Tongue (tissue), 2 donors: ENCODE data around the gene SYT1. TPM values are rescaled to one million over a fixed set of nuclear protein-coding genes. Genes with fewer than 3 reads are reported as not detected.
"Not testable (repeated sequence)": the region's sequence is repeated elsewhere in the genome, so short reads cannot be mapped to it uniquely, and the experiment has no call there.

Experiments
- DNase-seq: peaks from one replicate; pipeline ENCODE4 v3.0.0-alpha.2; 2015
- total RNA-seq: library from RNA; depleted of rRNA; stranded (reverse); fragments of >200 nt; gene quantifications from one replicate; pipeline ENCODE4 v1.2.3, GENCODE V29; 2014

The SYT1 gene
- 1.6 TPM for total RNA-seq

DNA sequence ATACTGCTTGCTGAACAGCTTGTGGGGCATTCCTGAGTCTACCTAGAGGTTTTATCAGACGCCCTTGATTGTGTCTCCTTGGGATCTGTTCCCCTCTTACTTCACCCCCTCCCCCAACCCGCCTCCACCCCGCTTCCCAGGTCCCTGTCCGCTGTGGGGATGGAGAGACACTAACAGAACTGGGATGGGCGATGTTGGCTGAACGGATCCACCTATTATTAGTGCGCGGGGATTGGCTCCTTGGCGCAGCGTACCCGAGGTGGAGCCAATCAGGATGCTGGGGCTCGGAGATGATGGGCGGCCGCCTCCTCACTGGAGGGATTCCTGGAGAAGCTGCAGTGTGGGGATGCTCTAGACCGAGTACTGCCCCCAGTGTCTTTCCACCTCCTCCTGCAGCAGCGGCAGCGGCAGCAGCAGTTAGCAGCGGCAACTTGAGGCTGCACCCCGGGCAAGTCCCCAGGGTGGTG, at the start of gene SYT1:
Gene SYT1, plus strand, starts transcription at position 372 of the 467 bp plus-strand sequence.
- peak; percentile 65 for DNase-seq

DNA sequence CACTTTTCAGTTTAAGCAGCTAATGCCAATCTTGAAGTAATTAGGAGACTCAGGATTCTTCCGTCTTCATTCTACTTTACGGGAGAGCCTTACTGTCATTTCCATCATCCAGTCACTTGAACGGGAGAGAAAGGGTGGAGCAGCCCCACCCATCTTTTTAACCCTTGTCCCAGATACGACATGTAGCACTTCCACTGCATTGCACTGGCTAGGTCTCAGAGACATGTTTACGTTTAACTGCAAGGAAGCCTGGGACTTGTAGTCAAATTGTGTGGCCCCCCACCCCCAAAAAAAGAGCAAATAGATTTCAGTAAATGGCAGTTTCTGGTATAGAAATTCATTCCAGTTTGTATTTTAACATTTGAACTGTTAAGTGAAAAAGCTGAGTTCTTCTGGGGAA, 46.1 kb upstream of the SYT1 start:
- no peak for DNase-seq

DNA sequence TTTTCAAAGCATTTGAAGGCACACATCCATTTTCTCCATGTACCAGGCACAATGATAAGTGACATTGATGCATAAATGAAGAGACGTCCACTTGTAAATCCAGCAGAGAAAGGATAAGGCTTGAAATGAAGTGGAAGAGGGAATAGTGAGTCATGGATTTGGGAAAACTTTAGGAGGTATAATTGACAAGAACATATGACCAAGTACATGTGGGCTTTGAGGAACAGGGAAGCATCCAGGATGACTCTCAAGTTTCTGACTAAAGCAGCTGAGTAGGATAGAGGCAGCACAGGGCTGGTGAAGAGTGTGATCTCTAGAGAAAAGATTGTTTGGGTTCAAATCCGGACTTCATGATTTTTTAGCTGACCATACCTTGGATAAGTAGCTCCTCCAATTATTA, 43.6 kb upstream of the SYT1 start:
- DNase-seq = peak; percentile 2

DNA sequence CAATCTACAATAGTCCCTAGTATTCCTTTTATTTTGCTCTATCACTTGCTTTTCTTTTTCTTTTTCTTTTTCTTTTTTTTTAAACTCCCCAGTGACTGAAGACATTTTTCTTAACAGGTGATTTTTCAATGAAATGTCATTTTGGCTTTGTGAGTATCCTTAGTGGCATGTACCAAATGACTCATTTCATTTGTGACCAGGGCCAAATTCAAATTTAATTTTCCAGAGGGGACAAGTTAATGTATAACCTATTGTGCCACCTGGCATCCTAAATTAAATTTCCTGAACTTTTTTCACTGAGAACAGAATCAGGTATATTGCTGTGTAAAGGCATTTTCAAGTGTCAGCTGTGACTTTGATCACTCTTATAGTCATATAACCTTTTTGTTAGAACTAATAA, 39.7 kb upstream of the SYT1 start:
- no peak for DNase-seq

DNA sequence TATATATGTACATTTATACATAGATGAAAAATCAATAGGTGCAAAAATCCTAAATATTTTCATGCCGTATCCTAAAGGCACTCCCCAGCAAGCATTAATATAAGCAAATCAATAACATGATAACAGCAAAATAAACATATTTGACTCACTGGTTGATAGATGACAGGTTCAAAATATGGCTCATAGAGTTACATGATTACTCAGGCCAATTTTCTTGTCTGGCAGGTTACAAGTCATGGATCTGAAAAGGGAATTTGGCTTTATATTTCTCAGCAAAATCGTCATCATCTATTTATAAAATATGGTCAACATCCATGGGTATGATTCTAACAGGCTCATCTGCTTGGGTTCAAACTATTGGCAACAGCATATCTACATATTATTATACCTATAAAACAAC, 34.9 kb upstream of the SYT1 start:
- no peak for DNase-seq

DNA sequence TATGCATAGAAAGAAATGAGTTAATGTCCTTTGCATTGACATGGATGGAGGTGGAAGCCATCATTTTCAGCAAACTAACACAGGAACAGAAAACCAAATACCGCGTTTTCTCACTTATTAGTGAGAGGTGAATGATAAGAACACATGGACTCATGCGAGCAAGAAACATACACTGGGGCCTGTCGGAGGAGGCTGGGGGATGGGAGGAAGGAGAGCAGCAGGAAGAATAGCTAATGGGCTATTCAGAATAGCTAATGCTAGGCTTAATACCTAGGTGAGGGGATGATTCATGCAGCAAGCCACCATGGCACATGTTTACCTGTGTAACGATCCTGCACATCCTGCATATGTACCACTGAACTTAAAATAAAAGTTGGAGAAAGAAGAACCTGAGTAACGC, 29.1 kb upstream of the SYT1 start:
- DNase-seq = no peak

DNA sequence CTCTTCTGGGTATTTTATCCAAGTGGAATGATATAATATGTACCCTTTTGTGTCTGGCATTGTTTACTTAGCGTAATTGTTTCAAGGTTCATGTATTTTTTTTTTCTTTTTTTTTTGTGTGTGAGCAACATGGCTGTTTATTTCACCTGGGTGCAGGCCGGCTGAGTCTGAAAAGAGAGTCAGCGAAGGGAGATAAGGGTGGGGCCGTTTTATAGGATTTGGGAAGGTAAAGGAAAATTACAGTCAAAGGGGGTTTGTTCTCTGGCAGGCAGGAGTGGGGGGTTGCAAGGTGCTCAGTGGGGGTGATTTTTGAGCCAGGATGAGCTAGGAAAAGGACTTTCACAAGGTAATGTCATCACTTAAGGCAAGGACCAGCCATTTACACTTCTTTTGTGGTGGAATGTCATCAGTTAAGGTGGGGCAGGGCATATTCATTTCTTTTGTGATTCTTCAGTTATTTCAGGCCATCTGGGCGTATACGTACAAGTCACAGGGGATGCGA, 24.0 kb upstream of the SYT1 start:
- DNase-seq = not testable (repeated sequence)

DNA sequence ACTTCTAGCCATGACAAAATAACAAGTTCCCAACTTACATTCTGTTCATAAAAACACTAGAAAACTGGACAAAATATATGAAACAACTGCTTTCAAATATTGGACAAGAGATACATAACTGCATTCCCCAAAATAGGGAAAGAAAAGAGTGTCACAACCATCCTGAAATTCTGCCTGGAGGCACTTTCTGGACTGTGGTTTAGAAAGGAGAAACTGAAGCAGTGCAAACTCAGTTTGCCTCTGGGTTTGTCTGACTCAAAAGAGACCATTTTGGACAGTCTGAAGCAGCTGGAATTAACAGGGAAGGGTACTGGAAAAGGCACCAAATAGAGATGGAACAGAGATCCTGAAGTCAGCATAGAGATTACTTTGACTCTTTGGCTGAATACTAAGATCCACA, 11.3 kb upstream of the SYT1 start:
- DNase-seq = no peak

DNA sequence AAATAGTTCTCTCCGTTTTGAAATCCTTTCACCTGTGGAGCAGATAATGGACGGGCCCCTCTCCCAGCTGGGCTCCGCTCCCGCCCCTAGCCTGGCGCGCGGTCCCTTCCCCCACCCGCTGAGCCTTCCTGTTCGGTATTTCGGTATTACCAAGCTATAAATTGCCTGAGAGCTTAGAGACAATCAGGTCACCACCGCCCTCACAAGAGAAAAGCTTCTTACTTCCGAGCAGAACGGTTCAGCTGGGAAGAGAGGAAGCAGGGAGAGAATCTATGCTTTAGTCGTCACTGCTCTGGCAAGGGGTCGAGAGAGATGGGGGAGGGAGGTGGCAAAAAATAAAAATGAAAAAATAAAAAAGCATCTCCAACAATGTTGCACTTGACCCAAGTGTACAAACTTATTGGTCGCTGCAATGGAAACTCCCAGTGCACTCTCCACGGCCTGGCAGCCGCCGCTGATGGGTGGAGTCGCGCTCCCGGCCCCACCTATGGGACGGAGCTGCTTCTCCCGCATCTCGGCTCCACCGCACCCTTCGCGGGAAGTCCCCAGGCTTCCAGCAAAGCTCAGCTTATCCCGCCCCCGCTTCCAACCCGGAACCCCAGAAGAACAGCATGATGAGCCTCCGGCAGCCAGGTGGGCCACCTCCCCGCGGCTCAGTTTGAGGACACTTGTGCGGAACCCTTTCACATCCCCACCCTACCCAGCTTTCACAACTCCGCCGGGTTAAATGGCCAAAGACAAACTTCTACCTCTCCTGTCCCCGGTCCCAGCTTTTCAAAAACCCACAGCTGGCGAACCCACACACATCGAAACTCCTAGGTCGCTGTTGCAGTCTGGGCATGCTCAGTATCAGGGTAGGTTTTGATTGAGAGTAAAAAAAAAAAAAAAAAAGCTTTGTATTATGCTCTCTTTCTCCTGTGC, 832 bp upstream of the SYT1 start:
- peak; percentile 43 for DNase-seq

DNA sequence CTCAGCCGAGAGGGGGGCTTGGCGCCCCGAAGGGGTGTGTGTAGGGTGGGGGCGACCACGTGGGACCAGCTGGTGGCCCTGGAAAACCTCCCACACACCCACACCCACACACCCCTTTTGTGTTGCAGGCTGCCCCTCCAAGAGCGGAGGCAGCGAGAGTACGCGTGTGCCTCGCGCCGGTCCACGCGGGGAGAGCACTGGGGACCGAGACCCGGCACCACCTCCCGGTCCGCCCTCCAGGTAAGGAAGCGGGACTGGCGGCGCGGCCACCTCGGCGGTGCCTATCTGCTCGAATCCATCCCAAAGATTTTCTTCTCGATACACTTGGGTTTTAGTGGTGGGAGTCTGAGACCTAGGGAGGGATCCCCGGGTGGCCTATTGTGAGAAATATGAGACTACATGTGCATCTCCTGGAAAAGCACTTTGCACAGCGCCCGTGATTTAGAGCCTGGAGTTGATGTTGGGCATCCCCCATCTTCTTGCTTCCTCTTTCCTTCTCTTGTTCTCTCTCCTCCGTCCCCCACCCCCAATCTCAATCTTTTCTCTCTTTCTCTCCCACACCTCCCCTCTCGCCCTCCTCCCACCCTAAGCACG, 393 bp downstream of the SYT1 start:
- DNase-seq = peak; percentile 8

DNA sequence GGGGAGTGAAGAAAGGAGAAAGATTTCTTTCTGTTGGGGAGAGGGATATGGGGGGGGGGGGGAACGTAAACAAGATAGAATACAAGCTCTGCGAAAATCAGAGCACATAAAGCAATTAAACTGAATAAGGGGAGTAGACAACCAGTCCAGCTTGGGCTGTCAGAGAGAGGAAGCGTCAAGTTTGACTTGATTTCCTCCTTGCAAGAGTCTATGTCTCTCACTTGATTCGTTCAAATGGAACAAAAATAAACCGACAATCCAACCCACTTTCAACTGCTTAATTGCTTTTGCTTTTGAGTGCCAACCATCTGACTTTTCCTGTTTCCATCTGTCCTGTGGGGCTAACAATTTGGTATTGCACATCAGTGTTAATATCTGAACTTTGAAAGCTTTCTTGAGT, 942 bp downstream of the SYT1 start:
- no peak for DNase-seq

DNA sequence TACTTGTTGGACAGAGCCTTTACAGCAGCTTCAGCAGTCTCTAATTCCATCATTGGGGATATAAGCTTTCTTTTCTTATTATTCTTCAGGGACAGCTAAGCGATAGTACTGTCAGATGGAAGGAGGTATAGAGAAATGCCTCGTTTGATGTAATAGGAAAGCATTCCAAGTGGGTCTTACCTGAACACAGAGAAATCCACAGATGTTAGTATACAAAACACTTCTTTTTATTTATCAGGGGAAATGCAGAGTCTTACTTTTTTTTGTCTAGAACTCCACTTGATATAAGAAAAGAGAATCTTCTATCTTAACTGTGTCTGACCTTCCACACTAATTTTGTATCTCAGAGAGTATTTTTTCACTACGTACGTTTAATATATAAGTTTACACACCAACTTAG, 1.9 kb downstream of the SYT1 start:
- no peak for DNase-seq

DNA sequence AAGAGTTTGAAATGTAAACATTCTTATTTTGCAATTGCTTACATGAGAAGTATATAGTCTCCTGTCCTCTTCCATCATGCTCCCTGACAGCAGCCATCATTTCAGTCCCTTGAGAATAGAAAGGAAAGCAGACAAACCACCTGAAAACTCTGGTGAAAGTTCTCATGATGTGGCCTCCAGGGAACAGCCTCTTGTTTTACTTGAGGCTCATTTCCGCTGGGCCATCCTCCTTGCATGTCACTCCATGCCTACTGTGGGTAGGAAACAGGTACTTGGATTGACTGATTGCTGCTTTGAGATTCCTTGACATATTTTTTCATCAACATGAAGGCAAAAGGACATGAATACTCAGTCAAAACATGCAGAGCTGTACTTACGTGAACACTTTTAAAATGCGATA, 6.0 kb downstream of the SYT1 start:
- DNase-seq = no peak

DNA sequence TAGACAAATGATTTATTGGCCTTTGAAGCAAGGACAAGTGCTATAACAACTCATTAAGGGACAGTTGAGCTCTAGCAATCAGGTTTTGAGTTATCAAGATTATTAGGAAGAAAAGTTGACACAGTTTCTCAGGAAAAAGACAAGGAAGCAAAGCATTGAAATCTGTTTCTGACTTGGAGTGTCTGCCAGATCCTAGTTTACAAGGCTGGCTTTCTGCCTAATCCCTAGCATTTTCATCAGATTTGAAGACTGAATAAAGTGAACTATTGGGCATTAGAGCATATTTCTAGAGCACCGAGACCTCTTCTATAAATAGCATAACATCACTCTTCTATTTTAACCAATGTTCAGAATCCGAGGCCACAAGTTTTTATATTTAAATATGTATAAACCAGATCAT, 7.0 kb downstream of the SYT1 start:
- peak; percentile 56 for DNase-seq

DNA sequence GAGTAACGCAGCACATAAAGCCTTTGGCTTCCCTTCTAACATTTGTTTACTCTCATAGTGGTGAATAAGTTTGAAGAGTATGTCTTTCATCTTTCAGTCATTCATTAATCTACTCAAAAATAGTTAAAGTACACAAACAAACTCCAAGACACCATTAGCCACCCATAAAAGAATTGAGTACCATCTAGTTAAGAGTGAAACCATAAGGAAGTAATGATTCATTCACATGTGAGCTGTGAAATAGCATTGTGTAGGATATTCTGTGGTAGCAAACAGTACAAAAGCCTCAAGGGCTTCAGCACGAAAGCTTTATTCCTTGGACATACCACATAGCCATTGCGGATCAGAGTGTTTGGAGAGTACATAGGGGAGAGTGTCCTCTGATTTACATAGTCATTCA, 13.9 kb downstream of the SYT1 start:
- no peak for DNase-seq

DNA sequence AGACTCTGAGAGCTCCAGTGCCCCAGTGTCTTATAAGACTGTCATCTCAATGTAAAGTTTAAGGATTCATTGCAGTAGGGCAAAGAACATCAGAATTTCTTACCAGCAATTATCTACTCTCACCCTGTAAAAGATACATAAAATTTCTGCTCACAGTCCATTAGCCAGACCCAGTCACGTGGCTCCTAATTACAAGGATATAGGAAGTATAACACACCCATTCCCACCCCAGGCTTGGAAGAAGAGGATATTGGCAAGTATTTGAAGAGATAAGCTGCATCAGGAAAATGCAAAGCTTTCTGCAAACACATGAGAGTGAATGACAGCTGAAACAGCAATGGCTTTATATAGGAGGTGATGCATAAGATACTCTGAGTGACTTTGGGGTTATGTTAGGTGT, 14.3 kb downstream of the SYT1 start:
- no peak for DNase-seq

DNA sequence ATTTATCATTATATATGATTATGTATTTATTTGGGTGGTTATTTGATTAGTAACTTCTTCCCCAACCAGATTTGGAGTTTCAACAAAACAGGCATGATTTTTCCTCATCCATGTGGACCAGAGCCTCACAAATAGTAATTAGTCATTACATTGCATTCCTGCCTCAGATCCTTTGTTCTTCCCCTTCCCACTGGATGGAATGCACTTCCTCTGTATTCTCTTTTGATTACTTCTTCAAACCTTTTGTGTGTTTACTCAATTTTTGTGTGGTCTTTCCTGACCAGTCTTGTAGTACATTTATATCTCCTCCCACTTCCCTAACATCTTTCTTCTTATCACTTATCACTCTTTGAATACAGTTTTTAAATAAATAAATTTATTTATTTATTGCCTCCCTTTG, 15.5 kb downstream of the SYT1 start:
- no peak for DNase-seq

DNA sequence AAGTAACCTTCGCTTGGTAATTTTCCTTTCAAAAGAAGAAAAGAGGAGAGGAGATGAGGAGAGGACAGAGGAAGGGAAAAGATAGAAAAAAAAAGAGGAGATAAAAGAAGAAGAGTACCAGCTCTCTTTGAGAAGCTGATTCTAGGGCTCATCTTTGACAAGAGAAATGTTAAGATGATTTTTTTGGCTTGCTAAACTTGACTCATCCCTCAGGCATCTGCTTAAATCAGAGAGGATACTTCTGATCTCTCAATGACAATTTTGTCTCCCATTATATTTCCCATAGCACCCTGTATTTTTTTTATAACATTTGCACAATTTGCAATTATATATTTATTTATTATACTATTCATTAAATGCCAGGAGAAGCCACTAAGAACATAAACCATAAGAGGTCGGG, 17.1 kb downstream of the SYT1 start:
- DNase-seq = no peak

DNA sequence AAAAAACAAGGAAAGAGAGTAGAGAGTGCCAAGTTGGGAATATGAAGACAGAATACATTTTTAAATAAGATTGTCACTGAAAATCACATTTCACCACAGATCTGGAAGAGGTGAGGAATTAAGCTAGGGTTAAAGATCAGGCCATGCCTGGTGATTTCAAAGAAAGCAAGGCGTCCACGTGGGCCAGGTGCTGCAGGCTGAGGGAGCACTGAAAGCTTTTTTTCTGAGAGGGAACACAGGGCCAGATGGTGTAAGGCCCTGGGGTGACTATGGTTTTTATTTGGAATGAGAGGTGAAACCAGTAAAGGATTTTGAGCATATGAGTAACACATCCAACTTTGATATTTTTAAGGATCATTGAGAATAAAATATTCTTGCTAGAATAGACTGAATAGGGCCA, 20.9 kb downstream of the SYT1 start:
- no peak for DNase-seq

DNA sequence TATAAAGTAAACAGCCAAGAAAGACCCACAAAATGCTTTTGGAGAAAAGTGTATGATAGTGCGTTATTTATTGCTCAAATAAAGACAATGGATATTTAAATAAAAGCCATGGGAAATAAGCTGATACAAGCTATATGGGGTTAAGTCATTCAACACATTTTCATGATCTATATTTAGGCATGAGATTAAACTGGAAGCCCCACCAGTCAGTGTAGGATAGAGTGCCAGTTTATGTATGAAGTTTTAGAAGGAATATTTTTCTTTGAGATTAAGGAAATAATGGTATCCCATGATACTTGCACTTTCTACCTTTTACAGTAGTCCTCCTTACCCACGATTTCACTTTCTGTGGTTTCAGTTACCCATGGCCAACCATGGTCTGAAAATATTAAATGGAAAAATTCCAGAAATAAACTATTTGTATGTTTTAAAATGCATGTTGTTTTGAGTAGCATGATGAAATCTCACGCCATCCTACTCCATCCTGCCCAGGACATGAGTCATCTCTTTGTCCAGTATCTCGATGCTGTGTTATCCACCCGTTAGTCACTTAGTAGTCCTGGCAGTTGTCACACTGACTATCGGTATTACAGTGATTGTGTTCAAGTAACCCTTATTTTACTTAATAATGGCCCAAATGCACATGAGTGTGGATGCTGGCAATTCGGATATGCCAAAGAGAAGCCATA, 22.3 kb downstream of the SYT1 start:
- no peak for DNase-seq

DNA sequence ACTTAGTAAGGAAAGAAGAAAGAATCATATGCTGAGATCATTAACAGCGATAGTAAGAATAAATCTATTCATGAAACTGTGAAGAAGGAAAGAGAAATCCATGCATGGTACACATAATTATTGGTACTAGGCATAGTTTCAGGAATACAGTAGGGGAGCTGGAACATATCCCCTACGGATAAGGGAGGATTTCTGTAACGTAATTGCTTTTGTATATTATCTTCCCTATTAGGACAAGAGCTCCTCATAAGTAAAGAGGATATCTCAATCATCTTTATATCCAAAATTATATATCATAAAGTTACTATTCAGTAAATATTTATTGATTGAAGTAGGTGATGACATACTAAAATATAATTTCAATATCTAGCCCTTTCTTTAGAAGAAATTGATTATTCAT, 22.9 kb downstream of the SYT1 start:
- DNase-seq = no peak

DNA sequence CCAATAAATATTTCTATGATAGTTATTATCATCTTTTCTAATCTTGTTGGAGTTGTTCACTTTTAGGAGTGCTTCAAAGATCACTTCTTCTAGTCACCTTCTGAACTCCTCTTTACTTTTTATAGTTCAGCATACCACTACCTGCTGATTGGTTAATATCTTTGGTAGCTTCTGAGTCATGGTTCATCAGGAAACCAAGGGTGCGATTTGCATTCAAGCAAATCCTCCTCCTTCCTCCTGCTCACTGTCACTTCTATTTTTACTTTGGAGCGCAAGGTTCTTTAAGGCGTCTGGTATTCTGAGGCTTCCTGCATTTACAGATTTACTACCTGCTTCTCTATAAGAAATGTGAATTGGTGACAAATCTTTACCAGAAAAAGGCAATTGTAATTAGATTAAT, 24.0 kb downstream of the SYT1 start:
- no peak for DNase-seq
